Hepatocyte (in vitro differentiated cells): ENCODE data around the gene CHRNE.

ENCODE experiments used
- EZH2 ChIP-seq: fragments of 200-600 bp; sonication (generic); IDR thresholded peaks from 2 replicates; pipeline ENCODE4 v1.6.1; 2016; ENCODE audit warnings: antibody characterized with exemption, mild to moderate bottlenecking, borderline replicate concordance
- EZH2phosphoT487 ChIP-seq: fragments of 200-600 bp; sonication (generic); IDR thresholded peaks from one replicate; pipeline ENCODE4 v1.6.1; 2018; ENCODE audit warnings: antibody characterized with exemption, mild to moderate bottlenecking, low read depth, moderate library complexity; ENCODE audit not compliant: unreplicated experiment, severe bottlenecking
- TF ChIP-seq, protein P1 (sequence below): fragments of 200-600 bp; sonication (generic); IDR thresholded peaks from 2 replicates; pipeline ENCODE4 v1.5.1; 2016; ENCODE audit warnings: antibody characterized with exemption, mild to moderate bottlenecking; ENCODE audit not compliant: poor library complexity

DNA sequence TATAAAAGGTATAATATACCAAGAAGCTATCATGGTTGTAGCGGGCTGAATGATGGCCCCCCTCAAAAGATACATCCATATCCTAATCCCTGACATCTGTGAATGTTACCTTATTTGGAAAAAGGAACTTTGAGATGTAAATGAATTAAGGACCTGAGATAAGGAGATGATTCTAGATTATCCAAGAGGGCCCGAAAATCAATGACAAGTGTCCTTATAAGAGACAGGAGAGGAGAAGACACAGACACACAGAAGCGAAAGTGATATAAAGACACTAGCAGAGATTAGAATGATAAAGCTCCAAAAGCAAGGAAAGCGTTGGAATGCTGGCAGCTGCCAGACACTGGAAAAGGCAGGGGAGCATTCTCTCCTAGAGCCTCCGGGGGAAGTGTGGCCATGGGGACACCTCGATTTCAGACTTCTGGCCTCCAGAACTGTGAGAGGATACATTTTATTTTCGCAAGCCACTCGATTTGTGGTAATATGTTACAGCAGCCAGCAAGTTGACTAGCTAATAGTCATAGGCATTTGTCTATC is 16.7 kb upstream of the CHRNE start:
- TF ChIP-seq, protein P1, sequence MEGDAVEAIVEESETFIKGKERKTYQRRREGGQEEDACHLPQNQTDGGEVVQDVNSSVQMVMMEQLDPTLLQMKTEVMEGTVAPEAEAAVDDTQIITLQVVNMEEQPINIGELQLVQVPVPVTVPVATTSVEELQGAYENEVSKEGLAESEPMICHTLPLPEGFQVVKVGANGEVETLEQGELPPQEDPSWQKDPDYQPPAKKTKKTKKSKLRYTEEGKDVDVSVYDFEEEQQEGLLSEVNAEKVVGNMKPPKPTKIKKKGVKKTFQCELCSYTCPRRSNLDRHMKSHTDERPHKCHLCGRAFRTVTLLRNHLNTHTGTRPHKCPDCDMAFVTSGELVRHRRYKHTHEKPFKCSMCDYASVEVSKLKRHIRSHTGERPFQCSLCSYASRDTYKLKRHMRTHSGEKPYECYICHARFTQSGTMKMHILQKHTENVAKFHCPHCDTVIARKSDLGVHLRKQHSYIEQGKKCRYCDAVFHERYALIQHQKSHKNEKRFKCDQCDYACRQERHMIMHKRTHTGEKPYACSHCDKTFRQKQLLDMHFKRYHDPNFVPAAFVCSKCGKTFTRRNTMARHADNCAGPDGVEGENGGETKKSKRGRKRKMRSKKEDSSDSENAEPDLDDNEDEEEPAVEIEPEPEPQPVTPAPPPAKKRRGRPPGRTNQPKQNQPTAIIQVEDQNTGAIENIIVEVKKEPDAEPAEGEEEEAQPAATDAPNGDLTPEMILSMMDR, result no peak
- TF ChIP-seq EZH2, result no peak
- TF ChIP-seq EZH2phosphoT487, result no peak
